Suprapubic skin (tissue), 3 donors: ENCODE data around the gene OSBPL9.

Source experiments
- CTCF ChIP-seq, 2 donors: fragments of 200-600 bp in 1 of 2; fragments of 450-650 bp in 1 of 2; sonication (generic) in 1 of 2; IDR thresholded peaks; one replicate each; pipeline ENCODE4 v1.5.1; 2016 to 2019; ENCODE audit warnings: antibody characterized with exemption in 2 of 2, mild to moderate bottlenecking in 1 of 2, moderate library complexity in 1 of 2
- POLR2A ChIP-seq, 2 donors: fragments of 450-650 bp; IDR thresholded peaks; one replicate each; pipeline ENCODE4 v1.6.1; 2017; ENCODE audit warnings: antibody characterized with exemption in 2 of 2, mild to moderate bottlenecking in 2 of 2, moderate library complexity in 2 of 2

- TF ChIP-seq CTCF (IDR thresholded peaks at IDR 0.05), result no peak
- TF ChIP-seq POLR2A (IDR thresholded peaks at IDR 0.05), result no peak
Observed at GRCh38 chr1:51708911-51709760, 92.2 kb downstream of the OSBPL9 start.
